Liver (tissue), 9 donors: ENCODE results near the gene NKAIN2. TPM values are rescaled to one million over a fixed set of nuclear protein-coding genes. Genes with fewer than 3 reads are reported as not detected.

Experiments used
- DNase-seq: peaks from one replicate; pipeline ENCODE4 v3.0.0-alpha.2; 2017; ENCODE audit warnings: low spot score
- H3K27ac ChIP-seq, 2 donors: one replicate each; pipeline ENCODE4 v1.7.0; 2013; ENCODE audit warnings: inconsistent platforms in 2 of 2, low read length in 2 of 2, control low read depth in 1 of 2, low read depth in 1 of 2, mild to moderate bottlenecking in 1 of 2
- H3K27me3 ChIP-seq, 4 donors: one replicate each; pipeline versions ENCODE4 v1.6.1 to v1.7.0; 2013; ENCODE audit warnings: low read length in 3 of 4, inconsistent platforms in 1 of 4, mild to moderate bottlenecking in 1 of 4, moderate library complexity in 1 of 4; ENCODE audit not compliant: control insufficient read depth in 4 of 4, insufficient read depth in 4 of 4
- H3K36me3 ChIP-seq, 4 donors: one replicate each; pipeline versions ENCODE4 v1.6.1 to v1.7.0; 2013; ENCODE audit warnings: low read length in 3 of 4, mild to moderate bottlenecking in 3 of 4, low read depth in 1 of 4, moderate library complexity in 1 of 4; ENCODE audit not compliant: control insufficient read depth in 4 of 4, insufficient read depth in 3 of 4
- H3K4me1 ChIP-seq, 4 donors: one replicate each; pipeline versions ENCODE4 v1.6.1 to v1.7.0; 2013; ENCODE audit warnings: low read length in 3 of 4, mild to moderate bottlenecking in 3 of 4, moderate library complexity in 1 of 4; ENCODE audit not compliant: control insufficient read depth in 4 of 4, insufficient read depth in 4 of 4
- H3K4me3 ChIP-seq, 3 donors: one replicate each; pipeline versions ENCODE4 v1.6.1 to v1.7.0; 2013; ENCODE audit warnings: low read length in 3 of 3, control low read depth in 1 of 3, low read depth in 1 of 3, mild to moderate bottlenecking in 1 of 3
- H3K9ac ChIP-seq, 2 donors: one replicate each; pipeline ENCODE4 v1.7.0; 2013; ENCODE audit warnings: low read length in 2 of 2, mild to moderate bottlenecking in 2 of 2, moderate library complexity in 2 of 2, control low read depth in 1 of 2, low read depth in 1 of 2
- H3K9me3 ChIP-seq, 4 donors: one replicate each; pipeline versions ENCODE4 v1.6.1 to v1.7.0; 2013; ENCODE audit warnings: low read length in 3 of 4; ENCODE audit not compliant: control insufficient read depth in 4 of 4
- ATF3 ChIP-seq: IDR thresholded peaks from 2 replicates; pipeline ENCODE4 v1.6.1; 2016; ENCODE audit warnings: antibody characterized with exemption
- CTCF ChIP-seq: fragments of 150-350 bp; IDR thresholded peaks from 2 replicates; pipeline ENCODE4 v1.5.1; 2017; ENCODE audit warnings: improper control_type of control experiment, low read depth, low read length; ENCODE audit not compliant: missing input control
- EGR1 ChIP-seq, 2 donors: IDR thresholded peaks; 2 replicates each; pipeline ENCODE4 v1.6.1; 2016 to 2018; ENCODE audit warnings: antibody characterized with exemption in 2 of 2, low read depth in 2 of 2
- FOXA1 ChIP-seq: IDR thresholded peaks from 2 replicates; pipeline ENCODE4 v1.6.1; 2016; ENCODE audit warnings: antibody characterized with exemption
- FOXA2 ChIP-seq: IDR thresholded peaks from 2 replicates; pipeline ENCODE4 v1.6.1; 2016; ENCODE audit warnings: antibody characterized with exemption
- GABPA ChIP-seq, 2 donors: IDR thresholded peaks in 1 of 2; conservative IDR thresholded peaks in 1 of 2; 2 replicates each; pipeline ENCODE4 v1.6.1; 2016; ENCODE audit warnings: antibody characterized with exemption in 2 of 2, mild to moderate bottlenecking in 1 of 2, moderate library complexity in 1 of 2
- HNF4A ChIP-seq, 2 donors: conservative IDR thresholded peaks; 2 replicates each; pipeline ENCODE4 v1.6.1; 2016; ENCODE audit warnings: antibody characterized with exemption in 2 of 2, mild to moderate bottlenecking in 2 of 2
- HNF4G ChIP-seq: IDR thresholded peaks from 2 replicates; pipeline ENCODE4 v1.6.1; 2016; ENCODE audit warnings: antibody characterized with exemption
- JUND ChIP-seq, 2 donors: IDR thresholded peaks; 2 replicates each; pipeline ENCODE4 v1.6.1; 2016; ENCODE audit warnings: antibody characterized with exemption in 2 of 2
- MAX ChIP-seq: IDR thresholded peaks from 2 replicates; pipeline ENCODE4 v1.6.1; 2016; ENCODE audit warnings: antibody characterized with exemption
- NR2F2 ChIP-seq: IDR thresholded peaks from 2 replicates; pipeline ENCODE4 v1.6.1; 2016; ENCODE audit warnings: antibody characterized with exemption
- RAD21 ChIP-seq, 2 donors: IDR thresholded peaks; 2 replicates each; pipeline ENCODE4 v1.6.1; 2016; ENCODE audit warnings: antibody characterized with exemption in 2 of 2, mild to moderate bottlenecking in 2 of 2
- REST ChIP-seq: IDR thresholded peaks from 2 replicates; pipeline ENCODE4 v1.6.1; 2016; ENCODE audit warnings: antibody characterized with exemption, mild to moderate bottlenecking
- RXRA ChIP-seq, 2 donors: IDR thresholded peaks; 2 replicates each; pipeline ENCODE4 v1.6.1; 2017 to 2018; ENCODE audit warnings: antibody characterized with exemption in 2 of 2, mild to moderate bottlenecking in 1 of 2
- SP1 ChIP-seq: IDR thresholded peaks from 2 replicates; pipeline ENCODE4 v1.6.1; 2018; ENCODE audit warnings: antibody characterized with exemption, mild to moderate bottlenecking
- TAF1 ChIP-seq: conservative IDR thresholded peaks from 2 replicates; pipeline ENCODE4 v1.6.1; 2016; ENCODE audit warnings: antibody characterized with exemption, mild to moderate bottlenecking
- YY1 ChIP-seq: IDR thresholded peaks from 2 replicates; pipeline ENCODE4 v1.6.1; 2016; ENCODE audit warnings: antibody characterized with exemption, mild to moderate bottlenecking
- WGBS: extraction: QIAGEN DNeasy Blood & Tissue Kit; methylation state at CpG from one replicate; pipeline ENCODE4 v1.1.7; 2013; 5-methylcytosine and 5-hydroxymethylcytosine counted together
- polyA plus RNA-seq, 2 donors: library from polyadenylated mRNA; stranded (reverse) in 1 of 2; unstranded in 1 of 2; fragments of 200-250 nt in 1 of 2; fragments of >200 nt in 1 of 2; fragmentation: Nextera tagmentation in 1 of 2; extraction: Ambion mirVana in 1 of 2; gene quantifications; one replicate each; pipeline versions ENCODE4 v1.2.1 to v1.2.3, GENCODE V29; 2013 to 2015
- total RNA-seq, 2 donors: library from RNA; depleted of rRNA; stranded (reverse); fragments of >200 nt; gene quantifications; one replicate each; pipeline ENCODE4 v1.2.3, GENCODE V29; 2014
- TF ChIP-seq, protein P1 (sequence below): IDR thresholded peaks from 2 replicates; pipeline ENCODE4 v1.6.1; 2016; ENCODE audit warnings: antibody characterized with exemption
- donor health status: healthy.
- donor health status: healthy.
- donor health status: healthy.
- donor health status: healthy.
- donor health status: healthy.

NKAIN2 gene
- total and polyA plus RNA-seq, 4 donors, result 0.05 to 0.14 TPM; not detected in 2

DNA sequence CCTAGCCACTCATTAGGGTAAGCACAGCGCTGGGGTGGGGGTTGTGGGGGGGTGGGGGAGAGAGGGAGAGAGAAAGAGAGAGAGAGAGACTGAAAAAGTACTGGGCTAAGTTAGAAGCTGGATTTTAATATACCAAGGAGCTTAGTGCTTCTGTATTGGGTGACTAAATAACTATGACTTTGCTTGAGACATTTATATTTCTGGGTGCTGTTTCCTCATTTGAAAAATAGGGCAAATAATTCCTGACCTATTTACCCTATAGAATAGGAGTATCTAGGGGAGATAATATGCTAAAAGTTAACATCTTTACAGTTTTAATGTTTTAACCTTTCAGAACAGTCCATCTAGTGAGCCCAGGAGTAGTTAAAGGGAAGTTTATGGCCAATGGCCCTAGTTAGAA lies 7.7 kb downstream of the NKAIN2 start:
- H3K36me3 ChIP-seq, result no peaks in the 10 kb centered on the region
- 21% methylated on average over 1 of the region's 1 CpG for WGBS
- TF ChIP-seq REST, result no peak
- TF ChIP-seq SP1, result no peak
- no peak for TF ChIP-seq FOXA2
- no peak for TF ChIP-seq GABPA (IDR thresholded peaks at IDR 0.05 in 1 of 2, conservative IDR thresholded peaks at IDR 0.05 in 1 of 2)
- TF ChIP-seq HNF4G, result no peak
- no peak for TF ChIP-seq NR2F2
- no peak for TF ChIP-seq RXRA (IDR thresholded peaks at IDR 0.05)
- no peak for TF ChIP-seq ATF3
- TF ChIP-seq JUND (IDR thresholded peaks at IDR 0.05), result no peak
- TF ChIP-seq RAD21 (IDR thresholded peaks at IDR 0.05), result no peak
- DNase-seq, result no peak
- H3K9ac ChIP-seq, result no peak overlapping the region
- no peaks in the 10 kb centered on the region for H3K9me3 ChIP-seq
- no peaks in the 10 kb centered on the region for H3K4me1 ChIP-seq
- no peak overlapping the region for H3K27ac ChIP-seq
- H3K4me3 ChIP-seq, result no peak overlapping the region
- H3K27me3 ChIP-seq, result peaks cover 0 to 5% (median under 1%) of the 10 kb centered on the region in 4 donors

DNA sequence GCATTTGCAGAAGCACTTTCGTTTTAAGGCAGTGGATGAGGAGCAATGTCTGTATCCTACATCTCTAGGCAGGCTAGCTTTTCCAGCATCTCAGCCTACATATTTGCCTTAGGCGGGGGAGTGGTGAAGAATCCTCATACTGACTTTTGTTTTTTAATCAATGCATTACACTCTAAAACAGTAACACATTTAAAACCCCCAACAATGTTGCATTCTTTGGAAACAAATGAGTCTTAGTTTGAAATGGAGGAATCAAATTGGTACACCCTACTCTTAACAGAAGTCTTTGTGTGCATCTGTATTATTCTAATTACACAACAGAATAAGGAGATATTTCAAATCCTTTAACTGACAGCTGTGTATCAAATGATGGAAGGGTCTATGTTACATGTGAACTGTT lies 9.0 kb downstream of the NKAIN2 start:
- no peaks in the 10 kb centered on the region for H3K4me1 ChIP-seq
- H3K36me3 ChIP-seq, result no peaks in the 10 kb centered on the region
- H3K9me3 ChIP-seq, result no peaks in the 10 kb centered on the region
- H3K27ac ChIP-seq, result no peak overlapping the region
- 62% methylated on average over 2 of the region's 2 CpGs for WGBS
- TF ChIP-seq TAF1 (no peak), GABPA (IDR thresholded peaks at IDR 0.05 in 1 of 2, conservative IDR thresholded peaks at IDR 0.05 in 1 of 2) (no peak), MAX (no peak), FOXA1 (no peak)
- H3K27me3 ChIP-seq, result peaks cover 0 to 5% (median under 1%) of the 10 kb centered on the region in 4 donors
- H3K4me3 ChIP-seq, result no peak overlapping the region
- DNase-seq, result no peak
- H3K9ac ChIP-seq, result no peak overlapping the region

- Histone ChIP-seq H3K9me3 (no peaks in the 10 kb centered on the region), H3K4me1 (no peaks in the 10 kb centered on the region), H3K27ac (no peak overlapping the region), H3K27me3 (no peaks in the 10 kb centered on the region), H3K9ac (no peak overlapping the region), H3K4me3 (no peak overlapping the region), H3K36me3 (no peaks in the 10 kb centered on the region)
- DNase-seq, result no peak
- WGBS, result 83% methylated on average over 2 of the region's 2 CpGs
- no peak for TF ChIP-seq JUND (IDR thresholded peaks at IDR 0.05)
- TF ChIP-seq MAX, result no peak
- no peak for TF ChIP-seq HNF4A (conservative IDR thresholded peaks at IDR 0.05)
- TF ChIP-seq NR2F2, result no peak
- TF ChIP-seq, protein P1, sequence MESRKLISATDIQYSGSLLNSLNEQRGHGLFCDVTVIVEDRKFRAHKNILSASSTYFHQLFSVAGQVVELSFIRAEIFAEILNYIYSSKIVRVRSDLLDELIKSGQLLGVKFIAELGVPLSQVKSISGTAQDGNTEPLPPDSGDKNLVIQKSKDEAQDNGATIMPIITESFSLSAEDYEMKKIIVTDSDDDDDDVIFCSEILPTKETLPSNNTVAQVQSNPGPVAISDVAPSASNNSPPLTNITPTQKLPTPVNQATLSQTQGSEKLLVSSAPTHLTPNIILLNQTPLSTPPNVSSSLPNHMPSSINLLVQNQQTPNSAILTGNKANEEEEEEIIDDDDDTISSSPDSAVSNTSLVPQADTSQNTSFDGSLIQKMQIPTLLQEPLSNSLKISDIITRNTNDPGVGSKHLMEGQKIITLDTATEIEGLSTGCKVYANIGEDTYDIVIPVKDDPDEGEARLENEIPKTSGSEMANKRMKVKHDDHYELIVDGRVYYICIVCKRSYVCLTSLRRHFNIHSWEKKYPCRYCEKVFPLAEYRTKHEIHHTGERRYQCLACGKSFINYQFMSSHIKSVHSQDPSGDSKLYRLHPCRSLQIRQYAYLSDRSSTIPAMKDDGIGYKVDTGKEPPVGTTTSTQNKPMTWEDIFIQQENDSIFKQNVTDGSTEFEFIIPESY, result no peak
- no peak for TF ChIP-seq HNF4G
- TF ChIP-seq EGR1 (IDR thresholded peaks at IDR 0.05; ENCODE audit: low read depth in 2 of 2), result no peak
- TF ChIP-seq CTCF, result no peak
- TF ChIP-seq FOXA2, result no peak
- no peak for TF ChIP-seq FOXA1
- no peak for TF ChIP-seq ATF3
- no peak for TF ChIP-seq SP1
- no peak for TF ChIP-seq RAD21 (IDR thresholded peaks at IDR 0.05)
- no peak for TF ChIP-seq YY1
These were observed 17.4 kb downstream of the NKAIN2 start for GRCh38 chr6:123821112-123821511.
